ENCODE results near the gene GRM5. TPM values are rescaled to one million over a fixed set of nuclear protein-coding genes. Genes with fewer than 3 reads are reported as not detected.

Gene GRM5
- total RNA-seq, 1 donor from 2014 or later: 0.26 TPM

- H3K9me3 Mint-ChIP-seq (ENCODE audit: low read depth): no peaks in the 10 kb centered on the region
- H3K27ac Mint-ChIP-seq: no peak overlapping the region
- no peak for TF ChIP-seq CTCF (IDR thresholded peaks at IDR 0.05; ENCODE audit: unreplicated experiment)
- H3K36me3 Mint-ChIP-seq (ENCODE audit: insufficient read depth): no peaks in the 10 kb centered on the region
- no peak for DNase-seq (ENCODE audit: low spot score, unreplicated experiment)
- H3K4me3 Mint-ChIP-seq (ENCODE audit: low read depth): no peak overlapping the region
- H3K27me3 Mint-ChIP-seq: no peaks in the 10 kb centered on the region
- no peaks in the 10 kb centered on the region for H3K4me1 Mint-ChIP-seq (ENCODE audit: low read depth)
These were observed 585.6 kb downstream of the GRM5 start for GRCh38 chr11:88480223-88480622.

GRCh38 chr11:88478136-88478815, 587.5 kb downstream of the GRM5 start:
- TF ChIP-seq CTCF (IDR thresholded peaks at IDR 0.05; ENCODE audit: unreplicated experiment): no peak
- no peak for DNase-seq (ENCODE audit: low spot score, unreplicated experiment)
- Mint-ChIP-seq H3K9me3 (ENCODE audit: low read depth) (no peaks in the 10 kb centered on the region), H3K27me3 (no peaks in the 10 kb centered on the region), H3K4me3 (ENCODE audit: low read depth) (no peak overlapping the region), H3K36me3 (ENCODE audit: insufficient read depth) (no peaks in the 10 kb centered on the region), H3K27ac (no peak overlapping the region), H3K4me1 (ENCODE audit: low read depth) (no peaks in the 10 kb centered on the region)

- no peaks in the 10 kb centered on the region for H3K36me3 Mint-ChIP-seq (ENCODE audit: insufficient read depth)
- DNase-seq (ENCODE audit: low spot score, unreplicated experiment): no peak
- TF ChIP-seq CTCF (IDR thresholded peaks at IDR 0.05; ENCODE audit: unreplicated experiment): no peak
- no peaks in the 10 kb centered on the region for H3K4me1 Mint-ChIP-seq (ENCODE audit: low read depth)
- H3K9me3 Mint-ChIP-seq (ENCODE audit: low read depth): no peaks in the 10 kb centered on the region
- H3K4me3 Mint-ChIP-seq (ENCODE audit: low read depth): no peak overlapping the region
- H3K27ac Mint-ChIP-seq: no peak overlapping the region
- no peaks in the 10 kb centered on the region for H3K27me3 Mint-ChIP-seq
These were observed 589.8 kb downstream of the GRM5 start for GRCh38 chr11:88475991-88476418.

GRCh38 chr11:88474655-88475054, 591.1 kb downstream of the GRM5 start:
- Mint-ChIP-seq H3K27ac (no peak overlapping the region), H3K9me3 (ENCODE audit: low read depth) (no peaks in the 10 kb centered on the region), H3K4me1 (ENCODE audit: low read depth) (no peaks in the 10 kb centered on the region), H3K4me3 (ENCODE audit: low read depth) (no peak overlapping the region), H3K36me3 (ENCODE audit: insufficient read depth) (no peaks in the 10 kb centered on the region), H3K27me3 (no peaks in the 10 kb centered on the region)
- TF ChIP-seq CTCF (IDR thresholded peaks at IDR 0.05; ENCODE audit: unreplicated experiment): no peak
- DNase-seq (ENCODE audit: low spot score, unreplicated experiment): no peak

GRCh38 chr11:88469561-88470225, 596.1 kb downstream of the GRM5 start:
- no peaks in the 10 kb centered on the region for H3K27me3 Mint-ChIP-seq
- no peak overlapping the region for H3K4me3 Mint-ChIP-seq (ENCODE audit: low read depth)
- no peak overlapping the region for H3K27ac Mint-ChIP-seq
- H3K36me3 Mint-ChIP-seq (ENCODE audit: insufficient read depth): no peaks in the 10 kb centered on the region
- TF ChIP-seq CTCF (IDR thresholded peaks at IDR 0.05; ENCODE audit: unreplicated experiment): no peak
- H3K4me1 Mint-ChIP-seq (ENCODE audit: low read depth): no peaks in the 10 kb centered on the region
- DNase-seq (ENCODE audit: low spot score, unreplicated experiment): no peak
- peaks cover 4% of the 10 kb centered on the region for H3K9me3 Mint-ChIP-seq (ENCODE audit: low read depth)

Measured in progenitor cell of endocrine pancreas (in vitro differentiated cells).